RPMI8226 (cell line): Measurements from ENCODE around the gene EYA4.
"Not testable (repeated sequence)": the region's sequence is repeated elsewhere in the genome, so short reads cannot be mapped to it uniquely, and the experiment has no call there.

Source experiments
- DNase-seq: peaks from one replicate; pipeline ENCODE4 v3.0.0-alpha.2; 2015

Gene EYA4

DNA sequence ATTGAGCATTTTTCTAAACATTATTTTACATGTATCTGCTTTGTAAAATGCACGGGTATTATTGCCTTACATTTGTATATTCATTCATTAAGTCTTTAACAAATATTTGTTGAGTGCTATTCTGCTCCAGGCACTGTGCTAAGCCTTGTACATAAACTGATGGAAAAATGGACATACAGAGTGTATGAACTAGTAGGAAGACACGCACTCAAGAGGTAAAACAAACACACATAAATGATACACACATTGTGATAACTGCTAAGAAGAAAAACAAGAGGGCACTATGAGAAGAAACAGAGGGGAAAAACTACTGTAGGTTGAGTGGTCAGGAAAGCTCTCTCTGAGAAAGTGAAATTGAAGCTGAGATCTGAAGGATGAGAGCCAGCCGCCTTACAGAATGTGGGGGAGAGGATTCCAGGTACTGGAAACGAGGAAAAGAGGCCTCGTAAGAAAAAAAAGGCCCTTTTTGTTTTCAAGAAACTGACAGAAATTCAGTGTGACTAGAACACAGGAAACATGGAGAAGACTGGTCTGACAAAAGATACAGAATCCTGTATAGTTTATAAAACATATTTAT lies 117.5 kb downstream of the EYA4 start:
- no peak for DNase-seq

DNA sequence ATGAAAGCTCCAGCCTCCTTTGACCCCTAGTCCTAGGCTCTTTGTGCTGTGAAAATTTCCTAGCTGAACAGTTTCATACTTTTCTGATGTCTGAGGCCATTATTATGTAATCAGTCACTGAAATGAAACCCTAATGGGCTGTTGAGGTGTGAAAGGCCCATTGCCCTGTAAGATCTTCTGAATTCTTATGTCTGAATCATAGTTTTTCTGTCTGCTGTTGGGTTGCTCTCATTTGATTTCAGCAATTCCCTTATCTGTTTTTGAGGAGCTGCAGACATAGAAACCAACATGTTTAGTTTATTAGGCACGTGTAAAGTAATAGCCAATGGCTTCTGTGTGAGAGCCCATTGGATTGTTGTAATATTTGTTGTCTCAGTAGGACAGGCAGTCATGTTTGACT lies 118.1 kb downstream of the EYA4 start:
- no peak for DNase-seq

DNA sequence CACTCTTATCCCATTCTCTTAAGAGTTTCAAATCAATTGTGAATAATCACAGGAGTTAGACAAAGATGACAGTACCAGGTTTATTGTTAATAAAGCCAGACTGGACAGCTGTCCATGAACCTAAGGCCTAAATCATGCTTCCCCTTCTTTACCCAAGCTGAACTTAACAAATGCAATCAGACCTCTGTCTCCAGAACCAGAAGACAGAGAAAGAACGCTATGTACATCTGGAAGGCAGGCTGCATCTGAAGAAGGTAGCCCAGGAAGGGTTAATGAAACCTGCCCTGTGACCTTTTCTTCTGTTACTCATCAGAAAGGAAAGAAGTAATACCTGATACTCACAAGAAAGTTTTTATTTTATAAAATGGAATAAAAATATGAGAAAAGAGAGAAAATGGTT lies 118.6 kb downstream of the EYA4 start:
- DNase-seq, result no peak

DNA sequence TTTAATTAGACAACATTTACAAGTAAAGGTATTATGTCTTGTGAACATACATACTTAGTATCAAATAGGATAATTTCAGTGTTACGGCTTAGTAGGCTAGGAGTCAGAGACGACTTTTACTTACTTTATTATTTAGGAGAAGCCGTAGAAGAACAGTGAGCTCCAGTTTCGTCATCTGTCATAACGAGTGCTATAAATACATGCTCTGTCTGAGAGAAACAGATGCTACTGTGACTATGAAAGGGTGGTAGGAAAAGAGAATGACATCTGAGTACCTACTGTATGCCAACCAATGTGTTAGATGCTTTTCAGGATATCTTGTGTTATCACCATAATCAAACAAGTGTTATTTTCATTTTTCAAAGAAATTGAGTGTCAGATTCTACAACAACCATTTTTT lies 119.0 kb downstream of the EYA4 start:
- DNase-seq, result no peak

DNA sequence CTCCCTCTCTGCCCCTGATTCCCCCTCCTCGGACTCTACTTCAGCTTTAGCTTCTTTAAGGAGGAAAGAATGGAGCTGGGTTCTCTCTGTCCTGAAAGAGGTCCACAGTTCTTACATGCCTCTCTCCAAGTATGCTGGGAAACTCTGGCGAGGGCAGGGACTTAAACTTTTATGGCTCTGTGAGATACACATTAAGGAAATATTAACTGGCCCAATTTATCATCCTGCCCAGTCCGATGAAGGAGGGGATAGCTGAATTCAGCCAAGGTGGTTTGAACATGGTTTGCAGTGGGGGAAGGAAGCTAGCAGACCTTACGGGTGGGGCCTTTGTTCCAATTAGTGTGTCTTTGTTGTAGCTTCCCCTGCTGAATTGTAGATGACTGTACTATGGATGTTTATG lies 121.7 kb downstream of the EYA4 start:
- DNase-seq, result no peak

DNA sequence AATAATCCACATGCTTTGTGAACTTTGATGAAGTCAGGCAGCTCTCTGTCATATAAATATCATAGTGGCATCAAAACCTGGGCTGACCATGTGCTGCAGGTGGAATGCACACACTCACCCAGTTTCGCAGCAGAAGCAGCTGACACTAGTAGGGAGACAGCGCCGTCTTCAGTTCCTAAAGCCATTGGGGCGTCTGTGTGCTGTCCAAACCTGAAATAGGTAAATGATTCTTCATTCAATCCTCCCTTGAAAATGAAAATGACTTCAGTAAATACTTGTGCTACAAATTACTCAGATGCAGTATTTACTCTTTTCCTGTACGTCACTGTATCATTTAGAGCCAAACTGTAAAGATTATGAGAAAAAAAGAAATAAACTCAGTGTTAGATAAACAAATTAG lies 127.5 kb downstream of the EYA4 start:
- DNase-seq, result no peak

DNA sequence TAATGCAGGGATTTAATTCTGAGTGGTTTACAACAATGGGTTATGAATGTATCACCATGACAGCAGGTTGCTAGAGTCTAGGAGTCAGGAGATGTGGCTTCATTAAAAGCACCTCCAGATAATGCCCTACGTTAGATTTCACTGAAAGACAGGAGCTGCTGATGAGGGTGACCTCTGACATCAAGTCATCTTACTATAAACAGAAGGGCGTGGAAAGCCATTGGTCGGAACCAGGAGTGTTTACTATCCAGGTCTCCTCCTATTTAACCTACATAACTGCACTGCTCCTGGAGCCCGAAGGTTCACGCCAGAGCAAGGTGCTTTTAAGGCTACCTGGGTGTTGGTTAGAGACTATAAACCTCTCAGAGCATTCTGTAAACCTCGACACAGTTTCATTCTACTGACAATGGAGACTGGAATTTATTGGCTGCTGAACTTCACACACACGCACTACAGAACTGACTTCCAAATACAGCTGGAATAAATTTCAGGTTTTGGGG lies 128.7 kb downstream of the EYA4 start:
- DNase-seq, result no peak

DNA sequence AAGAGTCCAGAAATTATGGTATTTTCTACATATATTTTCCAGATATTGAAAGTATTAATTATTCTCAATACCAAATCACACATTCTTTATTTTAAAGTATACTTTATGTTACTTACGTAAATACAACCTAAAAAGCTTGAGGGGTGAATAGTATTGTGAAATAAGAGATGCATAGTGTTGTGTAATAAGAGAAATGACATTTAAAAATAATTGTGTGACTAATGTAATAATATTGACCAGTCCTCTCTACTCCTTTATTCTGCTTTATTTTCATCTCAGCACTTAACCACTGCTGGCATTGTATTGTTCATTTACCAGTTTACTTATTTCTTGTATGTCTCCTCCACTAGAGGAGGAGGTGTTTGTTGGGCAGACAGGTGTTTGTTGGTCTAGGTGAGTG lies 135.6 kb downstream of the EYA4 start:
- no peak for DNase-seq

DNA sequence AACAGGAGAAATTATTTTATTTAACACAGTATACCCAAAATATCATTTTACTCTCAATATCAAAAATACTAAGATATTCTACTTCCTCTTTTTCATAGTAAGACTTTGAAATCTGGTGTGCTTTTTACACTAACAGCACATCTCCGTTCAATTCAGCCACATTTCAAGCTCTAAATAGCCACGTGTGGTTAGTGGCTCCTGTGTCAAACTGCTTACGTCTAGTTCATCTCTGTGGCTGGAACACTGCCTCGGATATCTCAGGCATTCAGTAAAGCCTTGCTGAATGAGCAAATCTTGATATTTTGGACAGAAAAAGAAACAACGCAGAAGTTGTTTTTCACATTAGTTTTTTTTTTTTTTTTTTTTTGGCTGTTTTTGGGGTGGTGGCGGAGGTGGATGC lies 136.1 kb downstream of the EYA4 start:
- DNase-seq, result peak; percentile 7

DNA sequence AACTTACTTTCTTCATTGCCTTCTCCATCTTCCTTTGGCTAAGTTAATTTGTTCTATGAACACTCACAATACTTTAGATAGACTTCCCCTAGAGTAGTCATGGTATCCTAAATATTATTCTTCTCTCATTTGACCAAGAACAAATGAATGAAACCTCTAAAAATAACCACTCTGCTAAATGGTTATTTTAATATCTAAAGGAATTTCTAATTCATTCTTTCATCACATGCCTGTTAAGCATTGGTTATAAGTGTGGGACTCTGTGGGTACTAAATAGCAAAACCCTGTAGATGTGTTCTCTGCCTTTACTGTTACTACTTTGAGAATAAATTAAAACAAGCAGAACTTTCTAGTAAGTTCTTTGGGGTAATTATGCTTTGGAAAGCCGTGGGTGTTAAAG lies 138.9 kb downstream of the EYA4 start:
- DNase-seq, result no peak

DNA sequence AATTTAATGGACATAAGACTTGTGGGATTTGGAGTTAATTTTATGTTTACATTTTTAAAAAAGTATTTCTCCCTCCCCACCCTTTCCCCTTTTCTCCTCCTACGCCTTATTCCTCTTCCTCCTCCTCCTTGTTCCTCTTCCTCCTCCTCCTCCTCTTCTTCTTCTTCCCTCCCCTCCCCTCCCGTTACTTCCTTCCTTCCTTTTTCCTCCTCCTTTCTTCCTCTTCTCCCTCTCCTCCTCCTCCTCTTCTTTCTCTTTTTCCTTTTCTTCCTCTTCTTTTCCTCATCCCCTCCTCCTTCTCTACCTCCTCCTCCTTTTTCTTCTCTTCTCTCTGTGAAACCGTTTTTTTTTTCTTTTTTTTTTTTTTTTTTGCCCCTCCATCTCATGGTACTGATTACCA lies 139.6 kb downstream of the EYA4 start:
- no peak for DNase-seq

DNA sequence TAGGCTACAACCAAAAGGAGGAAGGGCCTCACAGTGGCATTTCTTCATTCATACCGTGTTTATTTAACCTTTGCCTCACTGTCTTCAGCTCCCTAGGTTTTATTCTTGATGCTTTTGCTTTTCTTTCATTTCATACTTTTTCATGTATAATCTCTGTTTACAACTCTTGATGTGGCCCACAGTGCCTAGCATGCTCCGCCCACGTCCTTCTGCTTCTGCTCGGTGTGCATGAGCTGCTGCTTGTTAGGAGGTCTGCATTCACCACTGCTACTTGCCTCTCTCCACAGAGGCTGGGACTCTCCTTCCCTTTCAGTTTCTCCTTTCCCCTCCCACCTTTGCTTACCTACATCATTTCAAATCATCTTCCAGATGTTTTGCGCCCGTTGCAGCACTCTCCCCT lies 147.6 kb downstream of the EYA4 start:
- no peak for DNase-seq

DNA sequence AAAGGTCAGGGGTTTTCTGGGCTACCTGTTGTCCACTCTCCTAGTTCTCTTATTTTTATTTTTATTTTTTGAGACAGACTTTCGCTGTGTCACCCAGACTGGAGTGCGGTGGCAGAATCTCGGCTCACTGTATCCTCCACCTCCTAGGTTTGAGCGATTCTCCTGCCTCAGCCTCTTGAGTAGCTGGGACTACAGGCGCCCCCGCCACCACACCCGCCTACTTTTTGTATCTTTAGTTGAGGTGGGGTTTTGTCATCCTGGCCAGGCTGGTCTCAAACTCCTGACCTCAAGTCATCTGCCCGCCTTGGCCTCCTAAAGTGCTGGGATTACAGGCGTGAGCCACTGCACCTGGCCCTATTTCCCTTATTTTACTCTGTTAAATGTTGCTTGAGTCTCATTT lies 149.0 kb downstream of the EYA4 start:
- DNase-seq, result no peak

DNA sequence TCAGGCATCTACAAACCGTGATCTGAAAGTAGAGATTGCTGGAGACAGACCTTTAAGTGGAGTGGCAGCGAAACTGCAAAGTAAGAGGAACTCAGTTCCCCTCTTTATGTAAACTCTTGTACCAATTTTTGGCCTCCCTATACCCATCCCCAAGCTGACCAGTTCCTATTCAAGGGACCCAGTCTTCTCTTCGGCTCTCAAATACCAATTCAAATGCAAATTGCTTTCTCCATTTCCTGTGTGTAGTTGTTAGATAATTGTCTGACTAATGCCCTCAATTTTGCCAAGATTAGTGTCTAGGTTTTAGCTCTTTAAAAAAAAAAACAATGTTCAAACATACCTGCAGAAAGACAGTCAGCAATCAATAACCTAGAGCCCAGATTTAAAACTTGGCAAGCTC lies 150.9 kb downstream of the EYA4 start:
- DNase-seq, result no peak

DNA sequence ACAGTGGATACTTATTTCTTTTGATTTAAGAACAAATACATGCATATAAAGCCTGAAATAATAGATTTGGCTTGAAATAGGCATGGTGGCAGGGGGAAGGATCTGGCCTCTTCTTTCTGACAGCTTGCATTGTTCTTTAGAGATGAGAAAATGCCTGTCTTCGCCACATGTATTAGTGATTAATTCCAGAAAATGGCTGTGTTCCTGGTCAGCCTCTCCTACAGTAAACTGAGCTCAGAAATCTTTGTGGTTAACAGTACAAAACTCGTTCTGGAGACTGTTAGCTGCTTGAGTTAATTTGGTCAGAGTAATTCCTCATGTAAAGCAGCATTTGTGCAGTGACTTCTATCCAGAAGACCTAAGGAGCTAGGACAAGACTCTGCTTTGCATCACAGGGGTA lies 151.5 kb downstream of the EYA4 start:
- no peak for DNase-seq

DNA sequence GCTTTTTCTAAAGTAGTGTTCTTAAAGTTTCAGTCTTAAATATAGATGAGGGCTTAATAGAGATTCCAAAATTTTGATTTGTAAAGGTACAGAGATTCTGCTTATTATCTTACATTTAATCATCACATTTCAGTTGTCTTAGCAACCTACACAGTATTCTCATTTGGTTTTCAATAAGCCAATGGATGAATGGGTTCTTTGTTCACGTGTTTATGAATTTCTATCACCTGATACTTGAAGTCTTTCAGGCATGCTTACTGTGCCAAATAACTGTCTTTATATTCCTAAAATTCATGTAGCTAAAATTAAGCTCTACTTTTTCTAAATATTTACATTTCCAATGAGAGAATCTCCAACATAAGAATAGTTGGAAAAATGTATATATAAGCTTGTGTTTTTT lies 152.7 kb downstream of the EYA4 start:
- no peak for DNase-seq

DNA sequence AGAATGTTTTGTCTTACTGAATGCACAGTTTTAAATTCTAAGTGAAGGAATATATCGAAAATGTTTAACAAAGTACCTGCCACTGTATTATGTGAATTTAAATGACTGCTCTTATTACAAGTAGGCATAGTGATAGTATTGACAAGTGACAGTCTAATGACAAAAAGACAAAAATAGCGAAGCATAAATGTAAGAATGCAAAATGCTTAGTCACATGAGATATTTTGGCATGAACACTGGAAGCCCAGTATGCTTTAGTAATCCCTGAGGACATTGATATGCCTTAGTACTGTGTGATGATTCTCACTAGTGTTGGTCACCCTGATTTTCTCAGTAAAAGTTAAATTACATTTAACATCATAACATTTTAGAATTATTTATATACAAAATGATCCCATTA lies 153.5 kb downstream of the EYA4 start:
- DNase-seq, result no peak

DNA sequence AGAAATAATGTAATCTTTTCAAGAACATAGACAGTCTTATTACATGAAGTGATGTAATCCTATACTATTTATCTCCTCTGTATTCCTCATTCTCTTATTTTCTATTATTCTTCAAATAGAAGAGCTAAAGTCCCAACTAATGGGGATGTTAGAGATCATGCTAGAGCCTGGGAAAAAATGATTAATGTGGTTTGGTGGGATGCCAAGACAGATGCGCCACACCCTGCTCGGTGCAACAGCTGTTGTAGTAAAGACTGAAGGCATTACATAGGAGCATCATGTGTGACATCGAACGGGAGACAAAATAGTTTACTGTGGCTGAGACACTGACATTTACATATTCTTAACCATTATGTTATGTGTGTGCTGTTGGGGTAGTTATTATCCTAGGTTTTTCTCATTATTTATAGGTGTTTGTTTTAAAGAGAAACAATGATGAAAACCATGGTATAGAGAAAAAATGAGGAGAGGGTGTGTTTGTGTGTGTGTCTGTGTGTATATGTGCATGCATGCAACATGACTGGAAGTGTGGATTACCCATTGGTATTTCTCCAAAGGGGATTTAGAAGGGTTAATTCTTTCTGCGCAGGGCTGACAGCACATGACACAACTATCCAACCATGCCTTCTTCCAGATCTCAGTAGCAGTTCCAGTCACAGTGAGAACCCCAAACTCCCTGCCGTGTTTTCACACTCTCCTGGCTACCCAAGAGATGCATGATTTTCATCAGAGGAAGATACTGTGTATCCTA lies 155.3 kb downstream of the EYA4 start:
- no peak for DNase-seq

DNA sequence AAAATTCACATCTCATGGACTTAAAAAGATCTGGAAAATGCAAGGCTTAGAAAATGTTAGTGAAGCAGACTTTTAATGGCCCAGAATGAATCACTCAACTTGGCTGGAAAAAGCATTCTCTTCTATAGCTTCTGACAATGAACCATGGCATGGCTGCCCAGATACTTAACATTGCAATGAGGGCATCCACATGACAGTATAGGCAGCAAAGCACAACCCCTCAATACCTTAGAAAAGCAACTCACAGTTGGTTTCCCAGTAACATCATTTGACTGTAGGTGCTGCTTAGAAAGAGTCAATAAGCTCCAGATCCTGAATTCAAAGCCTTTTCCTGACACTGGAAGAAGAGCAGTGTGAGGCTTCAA lies 155.8 kb downstream of the EYA4 start:
- no peak for DNase-seq

DNA sequence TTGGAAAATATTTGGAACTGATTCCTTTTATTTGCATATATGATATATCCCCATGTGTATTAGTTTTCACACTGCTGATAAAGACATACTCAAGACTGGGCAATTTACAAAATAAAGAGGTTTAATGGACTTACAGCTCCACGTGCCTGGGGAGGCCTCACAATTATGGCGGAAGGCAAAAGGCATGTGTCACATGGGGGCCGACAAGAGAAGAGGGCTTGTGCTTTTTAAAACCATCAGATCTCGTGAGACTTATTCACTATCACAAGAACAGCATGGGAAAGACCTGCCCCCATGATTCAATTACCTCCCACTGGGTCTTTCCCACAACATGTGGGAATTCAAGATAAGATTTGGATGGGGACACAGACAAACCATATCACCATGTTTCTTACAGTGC lies 156.4 kb downstream of the EYA4 start:
- not testable (repeated sequence) for DNase-seq

DNA sequence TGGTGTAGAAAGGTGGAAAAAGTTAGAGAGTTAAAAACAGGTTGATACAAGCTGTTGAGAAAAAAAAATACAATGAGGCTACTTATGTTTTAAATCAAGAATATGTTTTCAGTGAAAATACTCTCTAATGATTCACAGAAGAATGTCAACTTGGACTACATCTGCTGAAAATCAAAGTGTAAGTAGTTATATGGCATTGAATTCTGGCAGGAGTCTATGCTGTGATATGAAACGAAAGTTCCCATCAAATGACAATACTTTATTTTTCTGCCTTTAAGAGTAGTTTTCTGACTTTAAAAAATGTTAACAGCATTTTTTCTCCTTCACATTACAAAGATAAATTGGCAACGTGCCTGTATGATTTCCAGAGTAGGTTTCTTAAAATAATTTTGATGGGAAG lies 158.3 kb downstream of the EYA4 start:
- DNase-seq, result no peak

DNA sequence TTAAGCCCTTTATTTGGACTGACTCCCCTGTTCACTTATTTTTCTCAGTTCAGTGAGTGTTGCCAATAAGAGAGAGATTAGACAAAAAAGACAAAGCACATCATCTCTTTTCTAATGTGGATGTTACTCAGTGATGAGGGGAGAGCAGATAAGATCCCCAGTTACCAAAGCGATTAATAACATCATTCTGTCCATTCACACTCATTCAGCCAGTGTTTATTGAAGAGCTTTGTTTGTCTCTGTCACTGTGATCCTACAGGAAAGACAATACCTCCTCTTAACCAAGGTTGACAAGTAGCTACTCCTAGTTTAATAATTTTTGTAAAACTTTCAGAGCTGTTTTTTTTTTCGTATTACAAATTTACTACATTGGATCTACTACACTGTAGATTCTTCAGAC lies 163.0 kb downstream of the EYA4 start:
- no peak for DNase-seq

DNA sequence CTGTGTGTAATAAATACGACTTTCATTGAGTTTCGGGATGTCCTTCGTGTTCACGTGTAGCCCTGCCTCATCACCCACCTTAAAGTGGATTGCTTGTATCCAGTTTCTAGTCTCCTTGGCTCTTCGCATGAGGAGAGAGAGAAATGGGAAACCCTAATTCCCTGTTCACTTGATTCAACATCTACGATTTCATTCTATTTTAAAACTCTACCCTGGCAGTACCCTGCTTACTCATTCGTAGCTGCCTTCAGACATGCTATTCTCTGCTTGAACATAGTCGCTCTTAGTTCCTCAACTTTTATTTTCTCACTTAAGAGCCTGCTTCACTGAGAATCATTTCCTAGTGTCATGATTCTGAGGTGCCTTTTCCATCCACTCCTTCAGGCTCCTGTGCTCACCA lies 163.6 kb downstream of the EYA4 start:
- no peak for DNase-seq

DNA sequence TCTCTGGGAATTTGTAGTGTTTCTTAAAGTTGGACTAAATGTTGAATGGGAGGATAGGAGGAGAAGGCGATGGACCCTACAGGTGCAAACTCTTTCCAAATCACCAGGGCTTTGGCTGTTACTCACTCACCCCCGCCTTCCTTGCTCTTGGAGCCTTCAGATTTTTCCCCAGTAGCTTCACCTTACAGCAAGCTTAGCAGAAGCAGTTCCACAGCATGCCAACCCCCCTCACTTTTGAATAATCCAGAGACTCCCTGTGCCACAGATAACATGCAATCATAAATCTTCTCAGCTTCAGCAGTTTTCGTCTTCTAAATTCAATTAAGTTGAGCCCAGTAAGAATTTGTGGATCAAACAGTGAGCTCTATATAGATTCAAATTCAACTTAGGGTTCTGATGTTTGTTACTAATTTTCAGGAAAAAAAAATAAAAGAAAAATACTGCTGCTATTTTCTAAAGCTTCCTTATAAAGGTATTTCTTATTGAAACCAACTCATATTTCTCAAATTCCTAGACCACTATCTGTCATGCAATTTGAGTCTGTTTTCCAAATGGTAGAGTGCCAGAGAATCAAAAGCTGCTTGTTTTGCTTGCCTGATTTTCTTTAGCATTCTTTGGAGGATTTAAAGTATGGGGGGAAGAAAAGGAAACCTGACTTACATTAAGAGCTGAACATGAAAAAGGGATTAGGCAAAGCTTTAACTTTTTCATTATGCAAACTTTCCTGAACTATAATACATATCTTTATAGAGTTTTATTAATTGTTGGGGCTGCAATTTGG lies 166.4 kb downstream of the EYA4 start:
- DNase-seq, result no peak
